ENCODE data around the gene AKT3.
"Not testable (repeated sequence)": the region's sequence is repeated elsewhere in the genome, so short reads cannot be mapped to it uniquely, and the experiment has no call there.

Gene AKT3

GRCh38 chr1:243850202-243850451, at the start of gene AKT3:
AKT3 (minus strand) TSS chr1:243850243; CDS start chr1:243843170, 7,073 bp downstream.
- Histone ChIP-seq H3K9ac (ENCODE audit: low read depth, low read length) (peak within 1 kb of the TSS; percentile 32), H3K4me1 (ENCODE audit: control insufficient read depth, insufficient read depth, low read length) (peaks cover 5% of the 10 kb centered on the region), H3K36me3 (ENCODE audit: control insufficient read depth, insufficient read depth, low read length) (no peaks in the 10 kb centered on the region), H3K27me3 (ENCODE audit: control insufficient read depth, insufficient read depth, low read length) (peaks cover 9% of the 10 kb centered on the region), H3K9me3 (ENCODE audit: control insufficient read depth, insufficient read depth, low read length) (no peaks in the 10 kb centered on the region), H3K4me3 (ENCODE audit: low read depth, low read length) (peak within 1 kb of the TSS; percentile 72)

- Histone ChIP-seq H3K27me3 (ENCODE audit: control insufficient read depth, insufficient read depth, low read length) (no peaks in the 10 kb centered on the region), H3K4me1 (ENCODE audit: control insufficient read depth, insufficient read depth, low read length) (no peaks in the 10 kb centered on the region), H3K36me3 (ENCODE audit: control insufficient read depth, insufficient read depth, low read length) (no peaks in the 10 kb centered on the region), H3K4me3 (ENCODE audit: low read depth, low read length) (no peak overlapping the region), H3K9ac (ENCODE audit: low read depth, low read length) (no peak overlapping the region), H3K9me3 (ENCODE audit: control insufficient read depth, insufficient read depth, low read length) (no peaks in the 10 kb centered on the region)
Measured at GRCh38 chr1:243898278-243898677, 48.2 kb upstream of the AKT3 start.

- Histone ChIP-seq H3K4me3 (ENCODE audit: low read depth, low read length) (no peak overlapping the region), H3K36me3 (ENCODE audit: control insufficient read depth, insufficient read depth, low read length) (no peaks in the 10 kb centered on the region), H3K27me3 (ENCODE audit: control insufficient read depth, insufficient read depth, low read length) (no peaks in the 10 kb centered on the region), H3K9me3 (ENCODE audit: control insufficient read depth, insufficient read depth, low read length) (no peaks in the 10 kb centered on the region), H3K9ac (ENCODE audit: low read depth, low read length) (no peak overlapping the region), H3K4me1 (ENCODE audit: control insufficient read depth, insufficient read depth, low read length) (no peaks in the 10 kb centered on the region)
Measured at GRCh38 chr1:243896313-243896712, 46.3 kb upstream of the AKT3 start.

- Histone ChIP-seq H3K36me3 (ENCODE audit: control insufficient read depth, insufficient read depth, low read length) (no peaks in the 10 kb centered on the region), H3K9me3 (ENCODE audit: control insufficient read depth, insufficient read depth, low read length) (no peaks in the 10 kb centered on the region), H3K27me3 (ENCODE audit: control insufficient read depth, insufficient read depth, low read length) (no peaks in the 10 kb centered on the region), H3K9ac (ENCODE audit: low read depth, low read length) (no peak overlapping the region), H3K4me3 (ENCODE audit: low read depth, low read length) (no peak overlapping the region), H3K4me1 (ENCODE audit: control insufficient read depth, insufficient read depth, low read length) (no peaks in the 10 kb centered on the region)
Measured at GRCh38 chr1:243892456-243892855, 42.4 kb upstream of the AKT3 start.

GRCh38 chr1:243890576-243890975, 40.5 kb upstream of the AKT3 start:
- no peaks in the 10 kb centered on the region for H3K36me3 ChIP-seq (ENCODE audit: control insufficient read depth, insufficient read depth, low read length)
- no peaks in the 10 kb centered on the region for H3K4me1 ChIP-seq (ENCODE audit: control insufficient read depth, insufficient read depth, low read length)
- no peaks in the 10 kb centered on the region for H3K9me3 ChIP-seq (ENCODE audit: control insufficient read depth, insufficient read depth, low read length)
- H3K4me3 ChIP-seq (ENCODE audit: low read depth, low read length) = no peak overlapping the region
- H3K27me3 ChIP-seq (ENCODE audit: control insufficient read depth, insufficient read depth, low read length) = no peaks in the 10 kb centered on the region
- H3K9ac ChIP-seq (ENCODE audit: low read depth, low read length) = no peak overlapping the region

GRCh38 chr1:243885806-243886205, 35.8 kb upstream of the AKT3 start:
- Histone ChIP-seq H3K9ac (ENCODE audit: low read depth, low read length) (no peak overlapping the region), H3K9me3 (ENCODE audit: control insufficient read depth, insufficient read depth, low read length) (no peaks in the 10 kb centered on the region), H3K36me3 (ENCODE audit: control insufficient read depth, insufficient read depth, low read length) (no peaks in the 10 kb centered on the region), H3K4me3 (ENCODE audit: low read depth, low read length) (no peak overlapping the region), H3K4me1 (ENCODE audit: control insufficient read depth, insufficient read depth, low read length) (no peaks in the 10 kb centered on the region), H3K27me3 (ENCODE audit: control insufficient read depth, insufficient read depth, low read length) (no peaks in the 10 kb centered on the region)

- H3K27me3 ChIP-seq (ENCODE audit: control insufficient read depth, insufficient read depth, low read length) = no peaks in the 10 kb centered on the region
- H3K36me3 ChIP-seq (ENCODE audit: control insufficient read depth, insufficient read depth, low read length) = no peaks in the 10 kb centered on the region
- no peak overlapping the region for H3K9ac ChIP-seq (ENCODE audit: low read depth, low read length)
- H3K4me3 ChIP-seq (ENCODE audit: low read depth, low read length) = no peak overlapping the region
- H3K4me1 ChIP-seq (ENCODE audit: control insufficient read depth, insufficient read depth, low read length) = no peaks in the 10 kb centered on the region
- no peaks in the 10 kb centered on the region for H3K9me3 ChIP-seq (ENCODE audit: control insufficient read depth, insufficient read depth, low read length)
Measured at GRCh38 chr1:243884603-243885002, 34.6 kb upstream of the AKT3 start.

GRCh38 chr1:243883551-243883950, 33.5 kb upstream of the AKT3 start:
- Histone ChIP-seq H3K36me3 (ENCODE audit: control insufficient read depth, insufficient read depth, low read length) (no peaks in the 10 kb centered on the region), H3K4me3 (ENCODE audit: low read depth, low read length) (no peak overlapping the region), H3K27me3 (ENCODE audit: control insufficient read depth, insufficient read depth, low read length) (no peaks in the 10 kb centered on the region), H3K9me3 (ENCODE audit: control insufficient read depth, insufficient read depth, low read length) (no peaks in the 10 kb centered on the region), H3K9ac (ENCODE audit: low read depth, low read length) (no peak overlapping the region), H3K4me1 (ENCODE audit: control insufficient read depth, insufficient read depth, low read length) (no peaks in the 10 kb centered on the region)

- Histone ChIP-seq H3K9ac (ENCODE audit: low read depth, low read length) (no peak overlapping the region), H3K4me1 (ENCODE audit: control insufficient read depth, insufficient read depth, low read length) (no peaks in the 10 kb centered on the region)
Measured at GRCh38 chr1:243882276-243882675, 32.2 kb upstream of the AKT3 start.

GRCh38 chr1:243877058-243877457, 27.0 kb upstream of the AKT3 start:
- H3K4me1 ChIP-seq (ENCODE audit: control insufficient read depth, insufficient read depth, low read length); H3K27me3 ChIP-seq (ENCODE audit: control insufficient read depth, insufficient read depth, low read length); H3K4me3 ChIP-seq (ENCODE audit: low read depth, low read length); H3K36me3 ChIP-seq (ENCODE audit: control insufficient read depth, insufficient read depth, low read length); H3K9me3 ChIP-seq (ENCODE audit: control insufficient read depth, insufficient read depth, low read length); H3K9ac ChIP-seq (ENCODE audit: low read depth, low read length): not testable (repeated sequence)

More at GRCh38 chr1:243882276-243882675, 32.2 kb upstream of the AKT3 start:
- Histone ChIP-seq H3K4me3 (ENCODE audit: low read depth, low read length) (no peak overlapping the region), H3K27me3 (ENCODE audit: control insufficient read depth, insufficient read depth, low read length) (no peaks in the 10 kb centered on the region), H3K36me3 (ENCODE audit: control insufficient read depth, insufficient read depth, low read length) (no peaks in the 10 kb centered on the region), H3K9me3 (ENCODE audit: control insufficient read depth, insufficient read depth, low read length) (no peaks in the 10 kb centered on the region)

GRCh38 chr1:243855616-243856318, 5.7 kb upstream of the AKT3 start:
- Histone ChIP-seq H3K4me1 (ENCODE audit: control insufficient read depth, insufficient read depth, low read length) (peaks cover 2% of the 10 kb centered on the region), H3K27me3 (ENCODE audit: control insufficient read depth, insufficient read depth, low read length) (peaks cover 9% of the 10 kb centered on the region), H3K9me3 (ENCODE audit: control insufficient read depth, insufficient read depth, low read length) (no peaks in the 10 kb centered on the region), H3K4me3 (ENCODE audit: low read depth, low read length) (no peak overlapping the region), H3K36me3 (ENCODE audit: control insufficient read depth, insufficient read depth, low read length) (no peaks in the 10 kb centered on the region), H3K9ac (ENCODE audit: low read depth, low read length) (no peak overlapping the region)

GRCh38 chr1:243851765-243852164, 1.7 kb upstream of the AKT3 start:
- peak overlapping the region; percentile 56 for H3K4me3 ChIP-seq (ENCODE audit: low read depth, low read length)
- no peaks in the 10 kb centered on the region for H3K9me3 ChIP-seq (ENCODE audit: control insufficient read depth, insufficient read depth, low read length)
- H3K4me1 ChIP-seq (ENCODE audit: control insufficient read depth, insufficient read depth, low read length) = peaks cover 5% of the 10 kb centered on the region
- H3K36me3 ChIP-seq (ENCODE audit: control insufficient read depth, insufficient read depth, low read length) = no peaks in the 10 kb centered on the region
- H3K27me3 ChIP-seq (ENCODE audit: control insufficient read depth, insufficient read depth, low read length) = peaks cover 9% of the 10 kb centered on the region
- H3K9ac ChIP-seq (ENCODE audit: low read depth, low read length) = no peak overlapping the region
